GM21825 (cell line): ENCODE measurements around the gene OSBP.

Experiments
- ATAC-seq: cut with Tn5 transposase; IDR thresholded peaks from one replicate; pipeline ENCODE4 v1.9.1; 2021; ENCODE audit warnings: mild to moderate bottlenecking, moderate library complexity; ENCODE audit not compliant: unreplicated experiment

Gene OSBP

GRCh38 chr11:59610289-59610688 is 5.3 kb downstream of the OSBP start:
- ATAC-seq: no peak

GRCh38 chr11:59607703-59608454 is 7.7 kb downstream of the OSBP start:
- no peak for ATAC-seq

DNA sequence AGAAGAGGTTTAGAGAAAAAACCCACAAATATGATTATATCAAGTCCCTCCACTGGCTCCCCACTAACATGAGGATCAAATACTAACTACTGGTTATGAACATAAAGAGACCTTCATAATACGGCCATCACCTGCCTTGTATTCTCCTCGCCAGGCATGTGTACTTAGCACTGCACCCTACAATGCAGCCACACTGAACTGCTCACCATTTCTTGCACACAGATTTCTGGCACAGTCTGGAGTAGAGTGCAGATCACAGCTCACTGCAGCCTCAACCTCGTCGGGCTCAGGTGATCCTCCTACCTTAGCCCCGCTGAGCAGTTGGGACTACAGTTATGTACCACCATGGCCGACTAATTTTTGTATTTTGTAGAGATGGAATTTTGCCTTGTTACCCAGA is 13.1 kb downstream of the OSBP start:
- ATAC-seq: no peak

DNA sequence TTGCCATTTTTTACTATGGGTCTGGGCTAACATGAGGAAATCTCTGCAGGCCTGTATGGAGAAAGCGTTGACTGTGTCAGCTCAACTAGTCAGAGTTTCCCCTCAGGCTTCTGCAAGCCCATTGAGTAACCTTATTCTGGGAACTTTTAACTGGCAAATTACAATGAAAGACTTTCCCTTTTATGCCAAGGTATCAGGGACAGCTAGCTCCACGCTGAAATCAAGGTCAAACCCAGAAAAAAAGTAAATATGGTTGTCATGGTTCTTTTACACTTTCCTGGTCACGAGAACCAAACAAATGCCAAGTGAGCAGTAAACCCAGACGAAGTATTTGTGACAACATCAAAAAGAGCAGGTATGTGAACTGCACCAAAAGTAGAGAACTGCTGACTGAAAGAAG is 13.8 kb downstream of the OSBP start:
- ATAC-seq: no peak

DNA sequence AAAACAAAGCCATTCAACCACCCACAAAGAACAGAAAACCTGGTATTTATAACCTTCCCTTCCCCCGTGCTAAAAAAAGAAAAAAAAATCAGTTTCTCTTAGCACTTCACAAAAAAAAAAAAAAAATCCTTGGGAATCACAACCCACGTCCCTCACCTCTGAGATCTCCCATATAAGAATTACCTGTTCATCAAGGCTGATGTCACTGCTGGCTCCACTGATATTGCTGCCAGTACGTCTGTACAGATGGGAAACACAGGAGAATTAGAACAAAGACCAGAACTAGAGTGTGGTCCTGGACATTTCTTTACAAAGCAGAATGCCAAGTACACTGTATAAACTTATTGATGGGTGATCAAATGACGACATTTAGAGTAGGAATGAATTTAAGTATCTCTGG is 14.9 kb downstream of the OSBP start:
- ATAC-seq: no peak

DNA sequence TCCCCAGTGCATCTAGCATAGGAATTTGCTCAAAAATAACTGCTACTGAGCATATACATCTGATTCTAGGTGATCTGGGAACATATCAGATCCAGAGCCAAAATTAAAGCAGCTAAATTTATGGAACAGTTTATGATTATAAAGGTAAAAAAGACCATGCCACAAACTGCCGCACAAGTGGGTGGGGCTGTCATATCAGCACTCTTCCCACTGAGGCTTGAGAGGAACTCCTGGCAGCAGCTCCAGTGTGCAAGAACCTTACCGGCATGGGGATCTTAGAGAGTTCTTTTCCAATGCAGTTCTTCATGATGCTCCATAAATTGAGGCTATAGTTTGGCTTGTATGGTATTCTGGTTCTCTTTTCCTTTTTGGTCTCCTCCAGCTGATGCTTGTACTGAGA is 15.3 kb downstream of the OSBP start:
- ATAC-seq: no peak

- no peak for ATAC-seq
These were observed 16.6 kb downstream of the OSBP start for GRCh38 chr11:59598961-59599360.

- ATAC-seq: no peak
These were observed 31.3 kb downstream of the OSBP start for GRCh38 chr11:59584294-59584693.

- ATAC-seq: no peak
These were observed 33.6 kb downstream of the OSBP start for GRCh38 chr11:59582006-59582405.

DNA sequence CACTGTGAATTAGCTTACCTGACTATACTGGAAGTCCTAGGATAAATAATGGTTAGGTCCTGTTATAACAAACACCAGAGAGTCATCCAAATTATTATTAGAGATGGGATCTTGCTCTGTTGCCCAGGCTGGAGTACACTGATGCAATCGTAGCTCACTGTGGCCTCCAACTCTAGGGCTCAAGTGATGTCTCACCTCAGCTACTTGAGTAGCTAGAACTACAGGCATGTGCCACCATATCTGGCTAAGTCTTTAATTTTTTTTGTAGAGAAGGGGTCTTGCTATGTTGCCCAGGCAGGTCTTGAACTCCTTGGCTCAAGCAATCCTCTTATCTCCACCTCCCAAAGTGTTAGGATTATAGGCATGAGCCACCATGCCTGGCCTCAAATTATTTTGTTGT is 37.2 kb downstream of the OSBP start:
- ATAC-seq: no peak

DNA sequence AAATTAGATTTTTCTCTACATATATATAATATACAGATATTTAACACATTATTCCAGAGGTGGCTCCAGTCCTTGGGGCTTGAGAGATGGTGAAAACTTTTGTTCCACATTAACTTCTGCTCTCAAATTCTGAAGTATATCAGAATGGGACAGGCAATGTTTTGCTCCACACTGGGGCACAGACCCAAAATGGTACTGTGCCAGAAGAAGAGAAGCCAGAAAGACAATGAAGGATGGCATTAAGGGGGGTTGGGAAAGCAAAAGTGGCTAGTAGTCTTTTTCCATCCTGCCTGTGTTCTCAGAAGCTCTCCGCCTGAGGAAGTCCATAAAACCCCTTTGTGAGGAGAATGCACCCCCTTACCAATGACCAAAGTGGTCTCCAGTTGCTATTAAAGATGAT is 40.1 kb downstream of the OSBP start:
- ATAC-seq: no peak

DNA sequence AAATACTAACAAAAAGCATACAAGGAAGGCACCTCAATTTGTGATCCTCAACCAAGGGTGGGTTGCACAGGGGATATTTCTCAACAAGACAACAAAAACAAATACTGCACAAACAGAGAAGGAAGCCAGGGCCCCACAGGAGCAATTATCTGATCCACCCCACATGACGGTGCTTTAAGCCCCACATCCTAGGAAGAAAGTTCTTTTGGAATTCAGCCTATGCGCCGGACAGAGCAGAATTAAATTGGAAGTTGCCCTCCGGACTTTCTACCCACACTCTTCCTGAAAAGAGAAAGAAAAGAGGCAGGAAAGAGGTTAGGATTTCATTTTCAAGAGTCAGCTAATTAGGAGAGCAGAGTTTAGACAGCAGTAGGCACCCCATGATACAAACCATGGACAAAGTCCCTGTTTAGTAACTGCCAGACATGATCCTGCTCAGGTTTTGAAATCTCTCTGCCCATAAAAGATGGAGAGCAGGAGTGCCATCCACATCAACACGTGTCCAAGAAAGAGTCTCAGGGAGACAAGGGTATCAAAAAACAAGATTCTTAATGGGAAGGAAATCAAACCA is 40.6 kb downstream of the OSBP start:
- no peak for ATAC-seq

GRCh38 chr11:59574467-59574866 is 41.1 kb downstream of the OSBP start:
- no peak for ATAC-seq

GRCh38 chr11:59573216-59573615 is 42.4 kb downstream of the OSBP start:
- ATAC-seq: no peak

GRCh38 chr11:59572091-59572490 is 43.5 kb downstream of the OSBP start:
- ATAC-seq: no peak

GRCh38 chr11:59562292-59562691 is 53.3 kb downstream of the OSBP start:
- ATAC-seq: no peak

DNA sequence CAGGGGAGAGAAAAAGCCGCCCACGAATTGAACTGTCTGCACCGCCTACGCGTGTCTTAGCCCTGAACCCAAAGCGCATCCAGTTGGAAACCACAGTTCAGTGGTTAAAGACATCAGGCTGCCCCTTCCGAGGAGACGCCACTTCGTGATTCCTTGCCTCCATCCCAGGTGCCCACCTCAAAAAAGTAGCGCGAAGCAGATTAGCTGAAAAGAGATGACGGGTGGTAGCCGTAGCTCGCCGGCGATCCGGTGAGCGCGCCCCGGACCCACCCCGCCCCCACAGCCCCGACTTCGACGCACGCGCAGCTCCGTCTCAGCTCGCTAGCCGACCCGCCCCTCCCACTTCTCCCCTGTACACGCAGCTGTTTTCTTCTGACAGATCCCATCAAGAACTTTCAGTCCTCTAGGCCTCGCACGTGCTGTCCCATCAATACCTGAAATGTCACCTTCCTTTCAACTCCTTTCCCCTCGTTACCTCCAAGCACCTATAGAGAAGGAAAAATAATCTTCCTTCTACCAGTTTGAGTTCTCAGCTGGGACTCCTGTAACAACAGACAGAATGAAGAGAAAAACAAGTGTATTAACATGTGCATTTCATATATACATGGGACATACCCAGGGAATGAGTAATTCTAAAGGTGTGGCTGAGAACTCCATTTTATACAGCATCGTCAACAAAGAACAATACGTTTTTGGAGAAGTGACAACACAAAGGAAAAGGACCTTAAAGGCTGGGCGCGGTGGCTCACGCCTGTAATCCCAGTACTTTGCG is 54.7 kb downstream of the OSBP start:
- ATAC-seq: peak; percentile 37

DNA sequence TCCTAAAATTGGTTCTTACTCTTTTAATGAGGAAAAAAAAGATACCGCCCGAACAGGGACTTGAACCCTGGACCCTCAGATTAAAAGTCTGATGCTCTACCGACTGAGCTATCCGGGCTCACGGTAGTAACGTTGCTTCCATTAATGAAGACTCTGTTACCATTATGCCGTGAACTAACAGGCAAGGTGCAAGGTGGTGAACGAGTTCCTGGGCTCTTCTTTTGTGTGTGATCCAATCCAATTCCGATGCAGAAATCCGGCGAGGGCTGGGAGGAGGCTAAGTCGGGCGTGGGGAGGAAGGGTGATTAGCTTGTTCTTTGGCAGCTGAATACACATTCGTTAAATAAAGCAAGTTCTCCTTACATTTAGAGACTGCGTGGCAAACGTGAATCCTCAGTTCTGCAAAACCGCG is 55.3 kb downstream of the OSBP start:
- peak; percentile 22 for ATAC-seq

DNA sequence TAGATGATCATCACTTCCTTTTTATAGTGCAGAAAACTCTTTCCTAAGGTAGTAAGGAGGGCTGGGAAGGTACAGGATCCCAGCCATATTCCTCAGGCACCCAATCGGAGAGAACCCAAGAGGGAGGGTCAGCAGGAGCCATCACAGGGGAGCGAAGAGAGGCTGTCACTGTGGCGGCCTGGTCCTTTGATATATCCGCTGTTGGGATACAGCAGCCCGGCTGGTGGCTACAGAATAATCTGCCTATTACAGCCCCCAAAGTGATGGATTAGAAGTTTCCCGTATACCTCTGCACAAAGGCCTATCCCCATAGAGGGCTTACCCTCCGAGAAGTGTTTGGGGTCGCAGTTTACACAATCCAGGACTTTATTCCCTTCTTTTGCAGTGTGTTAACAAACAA is 55.7 kb downstream of the OSBP start:
- no peak for ATAC-seq

DNA sequence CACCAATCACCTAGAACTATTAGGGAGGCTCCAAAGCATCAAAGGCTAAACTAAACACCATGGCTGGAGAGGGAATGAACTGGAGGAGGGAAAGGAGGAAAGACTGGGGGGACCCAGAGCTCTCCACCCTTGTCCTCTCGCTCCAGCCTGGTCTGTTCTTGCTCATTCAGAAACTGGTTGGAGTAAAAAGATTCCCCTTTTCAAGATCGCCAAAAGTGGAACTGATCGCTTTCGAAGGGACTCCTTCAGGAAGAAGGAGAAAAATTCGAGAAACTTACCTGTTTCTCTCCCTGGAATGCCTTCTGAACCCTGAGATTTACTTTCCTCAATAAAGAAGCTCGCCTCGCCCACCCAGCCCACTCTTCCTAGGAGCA is 57.3 kb downstream of the OSBP start:
- no peak for ATAC-seq

GRCh38 chr11:59556917-59557348 is 58.6 kb downstream of the OSBP start:
- ATAC-seq: peak; percentile 18
